Brain microvascular endothelial cell (primary cell): Measurements from ENCODE around the gene NSD2.

Source experiments
- DNase-seq: peaks from one replicate; pipeline ENCODE4 v3.0.0-alpha.2; 2020
- H3K27ac ChIP-seq: fragments of 250-450 bp; sonication (Bioruptor Pico); 2 replicates; pipeline ENCODE4 v1.5.1; 2020; ENCODE audit warnings: mild to moderate bottlenecking, moderate library complexity
- H3K27me3 ChIP-seq: fragments of 250-450 bp; sonication (Bioruptor Pico); replicated peaks from 2 replicates; pipeline ENCODE4 v1.5.1; 2020; ENCODE audit warnings: mild to moderate bottlenecking
- H3K36me3 ChIP-seq: fragments of 250-450 bp; sonication (Bioruptor Pico); replicated peaks from 2 replicates; pipeline ENCODE4 v1.5.1; 2020; ENCODE audit warnings: mild to moderate bottlenecking
- H3K4me3 ChIP-seq: 2 replicates; pipeline ENCODE4 v1.5.1; 2011; ENCODE audit warnings: low read depth, mild to moderate bottlenecking, control low read depth, low read length, moderate library complexity
- in situ Hi-C: cut with HindIII; loops from 2 replicates; pipeline ENCODE4 v1.10.0; 2017; ENCODE audit warnings: low sequenced_read_pairs, low pct_ligation_motif_present
- TF ChIP-seq, protein P1 (sequence below): IDR thresholded peaks from 2 replicates; pipeline ENCODE4 v1.5.1; 2011; ENCODE audit warnings: low read depth, mild to moderate bottlenecking, moderate library complexity, low read length, control low read depth, inconsistent platforms; ENCODE audit errors: missing control alignments

Gene NSD2

DNA sequence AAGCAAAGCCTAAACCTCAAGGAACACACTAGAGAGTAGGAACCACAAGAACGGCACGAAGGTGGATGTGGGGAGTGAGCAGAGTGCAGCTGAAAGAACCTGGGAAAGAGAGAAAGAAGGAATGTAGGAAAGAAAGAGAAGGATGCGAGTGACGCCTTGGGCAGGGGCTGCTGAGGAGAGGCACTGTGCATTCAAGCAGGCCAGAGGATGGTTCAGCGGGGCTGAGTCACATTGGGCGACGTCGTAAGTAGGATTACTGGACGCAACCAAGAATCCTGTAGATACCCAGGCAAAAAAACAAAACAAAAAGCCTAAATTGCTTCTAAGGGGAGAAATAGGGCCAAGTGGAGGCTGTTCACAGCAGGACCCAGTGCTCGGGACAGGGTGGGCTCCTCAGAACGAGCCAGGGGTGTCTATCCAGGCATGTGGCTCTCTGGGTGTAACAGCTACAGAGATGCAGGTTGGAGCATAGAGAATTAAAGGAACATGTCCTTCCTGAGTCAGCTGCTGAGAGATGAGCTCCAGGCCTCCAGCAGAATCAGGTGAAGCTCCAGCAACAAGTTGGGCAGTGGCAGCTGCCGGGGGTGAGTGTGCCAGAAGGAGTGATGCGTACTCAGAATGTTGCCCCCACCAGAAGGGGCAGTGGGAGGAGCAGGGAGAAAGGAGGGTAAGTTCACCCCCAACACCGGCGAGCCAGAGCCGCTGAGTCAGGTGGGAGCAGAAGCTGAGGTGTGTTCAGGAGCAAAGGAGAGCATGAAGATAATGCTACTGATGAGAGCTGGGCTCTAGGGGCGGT lies 98.9 kb downstream of the NSD2 start:
- H3K4me3 ChIP-seq: no peak overlapping the region
- TF ChIP-seq, protein P1, sequence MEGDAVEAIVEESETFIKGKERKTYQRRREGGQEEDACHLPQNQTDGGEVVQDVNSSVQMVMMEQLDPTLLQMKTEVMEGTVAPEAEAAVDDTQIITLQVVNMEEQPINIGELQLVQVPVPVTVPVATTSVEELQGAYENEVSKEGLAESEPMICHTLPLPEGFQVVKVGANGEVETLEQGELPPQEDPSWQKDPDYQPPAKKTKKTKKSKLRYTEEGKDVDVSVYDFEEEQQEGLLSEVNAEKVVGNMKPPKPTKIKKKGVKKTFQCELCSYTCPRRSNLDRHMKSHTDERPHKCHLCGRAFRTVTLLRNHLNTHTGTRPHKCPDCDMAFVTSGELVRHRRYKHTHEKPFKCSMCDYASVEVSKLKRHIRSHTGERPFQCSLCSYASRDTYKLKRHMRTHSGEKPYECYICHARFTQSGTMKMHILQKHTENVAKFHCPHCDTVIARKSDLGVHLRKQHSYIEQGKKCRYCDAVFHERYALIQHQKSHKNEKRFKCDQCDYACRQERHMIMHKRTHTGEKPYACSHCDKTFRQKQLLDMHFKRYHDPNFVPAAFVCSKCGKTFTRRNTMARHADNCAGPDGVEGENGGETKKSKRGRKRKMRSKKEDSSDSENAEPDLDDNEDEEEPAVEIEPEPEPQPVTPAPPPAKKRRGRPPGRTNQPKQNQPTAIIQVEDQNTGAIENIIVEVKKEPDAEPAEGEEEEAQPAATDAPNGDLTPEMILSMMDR: no peak
- DNase-seq: no peak
- no peak overlapping the region for H3K27ac ChIP-seq
- in situ Hi-C loops: no loop called here
- no peaks in the 10 kb centered on the region for H3K36me3 ChIP-seq
- no peaks in the 10 kb centered on the region for H3K27me3 ChIP-seq

DNA sequence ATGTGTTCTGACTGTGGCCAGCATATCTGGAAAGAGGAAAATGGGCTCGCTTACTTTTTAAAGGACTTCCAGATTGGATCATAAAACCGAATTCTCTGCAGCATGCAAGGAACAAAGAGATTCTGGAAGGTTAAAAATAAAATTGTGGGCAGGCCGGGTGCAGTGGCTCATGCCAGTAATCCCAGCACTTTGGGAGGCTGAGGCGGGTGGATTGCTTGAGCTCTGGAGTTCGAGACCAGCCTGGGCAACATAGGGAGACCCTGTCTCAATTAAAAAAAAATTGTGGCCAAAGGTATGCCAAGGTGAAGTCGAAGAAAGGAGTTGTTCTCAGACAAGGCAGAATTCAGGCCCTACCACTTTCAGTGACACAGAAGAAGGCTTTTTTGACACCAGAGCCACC lies 99.7 kb downstream of the NSD2 start:
- no peaks in the 10 kb centered on the region for H3K27me3 ChIP-seq
- DNase-seq: no peak
- no peak overlapping the region for H3K27ac ChIP-seq
- no peak overlapping the region for H3K4me3 ChIP-seq
- in situ Hi-C loops: no loop called here
- peaks cover 8% of the 10 kb centered on the region for H3K36me3 ChIP-seq
- TF ChIP-seq, protein P1: no peak

DNA sequence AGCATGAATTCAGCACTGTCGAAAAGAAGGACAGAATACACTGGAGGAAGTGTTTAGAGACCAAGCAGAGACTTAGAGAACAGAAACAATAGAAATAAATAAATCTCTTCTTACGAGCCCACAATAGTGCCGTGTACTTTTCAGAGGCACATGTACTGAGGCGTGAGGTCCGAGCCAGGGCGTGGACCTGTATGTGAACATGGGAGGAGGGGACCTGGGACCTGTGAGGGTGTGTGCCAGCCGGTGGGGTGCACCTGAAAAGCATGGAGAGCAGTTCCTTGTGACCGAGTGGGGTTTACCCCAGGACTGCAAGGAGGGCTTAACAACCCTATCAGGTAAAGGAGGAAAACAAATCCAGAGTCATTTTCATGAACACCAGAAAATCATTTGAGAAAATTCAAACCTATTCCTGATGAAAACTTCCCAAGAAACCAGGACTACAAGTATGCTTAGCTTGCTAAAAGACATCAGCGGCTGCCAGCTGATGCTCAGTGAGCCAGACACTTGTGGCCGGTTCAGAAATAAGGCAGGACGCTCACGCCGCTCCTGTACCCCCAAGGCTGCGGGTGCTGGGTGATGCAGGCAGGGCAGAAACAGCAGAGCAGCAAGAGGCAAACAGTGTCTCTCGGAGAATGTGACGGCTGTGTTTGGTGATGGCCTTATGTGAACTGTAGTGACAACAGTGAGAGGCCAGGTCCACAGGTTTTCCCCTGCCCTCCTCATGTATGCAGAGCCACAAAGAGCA lies 100.4 kb downstream of the NSD2 start:
- no peaks in the 10 kb centered on the region for H3K27me3 ChIP-seq
- H3K4me3 ChIP-seq: no peak overlapping the region
- H3K36me3 ChIP-seq: peaks cover 10% of the 10 kb centered on the region
- no peak overlapping the region for H3K27ac ChIP-seq
- in situ Hi-C loops: no loop called here
- DNase-seq: no peak
- TF ChIP-seq, protein P1: no peak

DNA sequence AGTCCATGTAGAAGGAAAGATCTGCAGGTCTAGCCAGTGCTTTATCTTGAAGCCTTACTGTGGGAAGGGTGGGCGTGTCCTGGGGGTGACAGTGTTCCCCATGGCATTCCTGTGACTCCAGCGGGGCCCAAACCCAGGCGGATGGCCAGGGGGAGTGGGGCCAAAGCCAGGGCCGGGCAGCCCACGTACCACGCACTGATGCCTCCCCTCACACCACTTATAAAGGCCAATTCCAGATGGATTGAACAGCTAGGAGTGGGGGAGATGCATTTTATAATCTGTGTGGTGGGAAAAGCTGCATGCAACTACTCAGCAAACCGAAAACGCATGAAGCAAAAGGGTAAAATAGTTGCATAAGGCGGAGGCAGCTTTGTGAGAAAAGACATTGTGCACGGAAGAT lies 101.2 kb downstream of the NSD2 start:
- no peak for DNase-seq
- TF ChIP-seq, protein P1: no peak
- H3K36me3 ChIP-seq: peaks cover 10% of the 10 kb centered on the region
- in situ Hi-C loops: no loop called here
- H3K4me3 ChIP-seq: no peak overlapping the region
- no peak overlapping the region for H3K27ac ChIP-seq
- no peaks in the 10 kb centered on the region for H3K27me3 ChIP-seq

DNA sequence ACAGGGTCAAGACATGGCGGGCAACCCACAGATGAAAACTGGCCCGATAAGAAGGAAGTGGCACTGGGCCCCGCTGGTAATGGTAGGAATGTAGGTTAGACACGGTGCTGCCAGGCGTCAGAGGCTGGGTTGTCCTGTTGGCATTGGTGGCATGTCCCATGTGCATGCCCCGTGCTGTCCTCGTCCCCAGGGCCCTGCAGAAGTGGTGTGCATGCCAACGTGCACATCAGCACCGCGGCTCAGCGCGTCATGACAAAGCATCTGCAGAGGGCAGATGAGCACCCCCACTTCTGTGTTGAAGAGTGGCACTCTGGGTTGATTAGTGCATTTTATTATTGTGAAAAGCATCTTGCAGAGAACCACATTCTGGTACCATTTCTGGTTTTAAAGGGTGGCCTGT lies 102.0 kb downstream of the NSD2 start:
- H3K4me3 ChIP-seq: no peak overlapping the region
- peaks cover 11% of the 10 kb centered on the region for H3K36me3 ChIP-seq
- TF ChIP-seq, protein P1: no peak
- in situ Hi-C loops: no loop called here
- DNase-seq: no peak
- no peak overlapping the region for H3K27ac ChIP-seq
- no peaks in the 10 kb centered on the region for H3K27me3 ChIP-seq
